Hematopoietic multipotent progenitor cell treated with erythropoietin and hydrocortisone succinate and interleukin-3 and kit ligand, for 8 days (in vitro differentiated cells): ENCODE data around the gene FAM204A.

Source experiments
- DNase-seq: peaks from one replicate; pipeline ENCODE4 v3.0.0-alpha.2; 2015

Gene FAM204A

GRCh38 chr10:118341791-118342637, at the start of gene FAM204A:
Gene FAM204A, minus strand, starts transcription at chr10:118342324. Its CDS starts 5,909 bp downstream, at chr10:118336415.
- DNase-seq, result peak; percentile 95

DNA sequence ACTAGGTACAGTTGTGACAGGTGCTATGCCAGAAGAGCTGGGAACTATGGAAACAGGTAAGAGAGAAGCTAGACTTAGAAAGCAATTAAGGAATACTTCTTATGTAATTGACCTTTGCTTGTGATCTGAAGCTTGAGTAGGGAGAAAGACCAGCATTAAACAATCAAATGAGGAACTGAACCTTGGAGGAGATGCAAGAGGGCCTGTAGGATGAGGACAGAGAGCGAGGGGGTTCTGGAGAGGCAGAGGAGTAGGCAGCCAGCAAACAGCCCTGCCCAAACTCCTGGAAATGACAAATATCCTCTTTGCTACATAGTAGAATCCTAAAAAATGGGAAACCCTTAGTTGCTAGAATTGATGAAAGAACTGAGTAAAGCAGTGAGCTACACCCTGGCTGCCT, 41.6 kb upstream of the FAM204A start:
- DNase-seq, result no peak

- DNase-seq, result no peak
Measured at GRCh38 chr10:118383063-118383689, 41.1 kb upstream of the FAM204A start.

DNA sequence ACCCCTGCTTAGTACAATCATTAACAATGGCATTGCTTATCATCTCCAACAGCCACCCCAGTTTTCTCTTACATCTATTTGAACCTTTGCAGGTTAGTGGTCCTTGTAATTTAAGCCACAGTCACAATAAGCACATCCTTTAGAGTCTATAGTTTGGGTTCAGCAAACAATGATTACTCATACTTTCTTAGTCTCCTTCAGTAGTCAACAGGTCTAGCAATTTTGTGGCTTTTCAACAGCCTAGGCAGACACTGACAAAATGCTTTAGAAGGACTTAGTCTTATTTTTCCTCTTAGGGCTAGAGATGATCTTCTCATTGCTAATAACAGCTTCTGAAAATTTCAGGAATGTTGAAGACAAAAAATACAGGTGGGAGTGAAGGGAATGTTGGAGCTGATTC, 32.3 kb upstream of the FAM204A start:
- DNase-seq, result no peak

DNA sequence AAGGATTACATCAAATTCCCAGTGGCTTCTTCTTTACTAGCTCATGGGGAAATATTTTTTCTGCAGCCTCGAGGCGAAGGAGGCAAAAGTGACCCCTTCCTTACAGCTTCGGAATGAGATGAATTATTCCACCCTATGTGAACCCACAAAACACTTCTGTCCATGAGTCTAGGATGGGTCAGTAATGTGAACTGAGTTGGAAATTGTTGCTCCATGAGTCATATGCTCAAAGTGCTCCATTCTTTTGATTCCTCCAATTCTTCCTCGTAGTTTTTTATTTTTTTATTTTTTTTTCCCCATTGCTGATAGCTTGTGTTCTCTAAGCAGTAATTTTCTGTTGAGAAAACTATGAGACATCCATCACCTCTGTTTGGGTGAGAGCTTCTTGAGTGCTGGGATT, 31.7 kb upstream of the FAM204A start:
- no peak for DNase-seq

- DNase-seq, result no peak
Measured at GRCh38 chr10:118370499-118370898, 28.4 kb upstream of the FAM204A start.

- no peak for DNase-seq
Measured at GRCh38 chr10:118369641-118370205, 27.6 kb upstream of the FAM204A start.

DNA sequence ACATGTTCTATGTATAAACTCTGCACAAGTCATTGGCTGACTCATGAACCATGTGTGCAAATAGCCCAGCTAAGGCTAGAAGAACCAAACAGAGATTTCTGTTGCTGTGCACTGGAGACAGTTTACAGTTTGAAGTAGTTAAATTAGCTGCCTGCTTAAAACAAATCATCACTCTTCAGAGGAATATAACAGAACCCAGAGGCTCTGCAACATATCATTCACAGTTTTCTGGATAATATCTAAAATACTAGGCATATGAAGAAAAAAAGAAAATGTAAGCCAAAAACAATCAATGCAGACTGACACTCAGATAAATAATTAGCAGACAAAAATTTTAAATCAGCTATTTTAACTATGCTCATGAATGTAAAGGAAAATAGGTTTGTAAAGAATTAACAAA, 23.6 kb upstream of the FAM204A start:
- no peak for DNase-seq

- DNase-seq, result no peak
Measured at GRCh38 chr10:118362103-118362502, 20.0 kb upstream of the FAM204A start.

DNA sequence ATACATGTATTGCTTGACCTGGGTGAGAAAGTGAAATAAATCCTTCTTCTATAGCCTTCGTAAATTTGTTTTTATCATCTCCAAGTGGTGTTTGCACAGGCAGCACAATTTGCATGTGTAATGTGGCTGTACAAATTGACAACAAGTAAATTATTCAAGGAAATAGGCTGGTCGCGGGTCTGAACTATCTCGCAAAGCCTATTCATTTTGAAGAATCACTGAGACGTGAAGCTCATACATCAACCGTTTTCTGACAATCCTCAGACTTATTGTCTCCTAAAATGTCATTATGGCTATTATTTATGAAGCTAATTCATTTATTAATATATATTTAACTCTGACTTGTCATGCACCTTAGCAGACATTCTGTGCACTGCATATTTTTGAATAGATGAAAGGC, 16.2 kb upstream of the FAM204A start:
- DNase-seq, result no peak

GRCh38 chr10:118357841-118358240, 15.7 kb upstream of the FAM204A start:
- no peak for DNase-seq

DNA sequence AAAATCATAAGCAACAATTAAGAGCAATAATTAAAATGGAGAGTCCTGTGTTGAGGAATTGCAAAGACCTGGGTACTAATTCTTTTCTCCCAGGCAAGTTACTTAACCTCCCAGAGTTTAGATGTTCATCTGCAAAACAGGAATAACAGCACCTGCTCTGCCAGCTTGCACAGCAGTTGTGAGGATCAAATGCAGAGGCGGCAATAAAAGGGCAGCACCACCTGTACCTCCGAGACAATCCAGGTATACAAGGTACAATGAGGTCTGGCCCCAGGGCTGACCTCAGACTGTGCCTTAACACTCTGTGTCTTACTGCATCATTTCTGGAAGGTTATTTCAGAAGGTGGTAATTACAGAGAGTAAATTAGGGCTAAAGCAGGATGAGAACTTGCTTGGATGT, 14.5 kb upstream of the FAM204A start:
- DNase-seq, result no peak

DNA sequence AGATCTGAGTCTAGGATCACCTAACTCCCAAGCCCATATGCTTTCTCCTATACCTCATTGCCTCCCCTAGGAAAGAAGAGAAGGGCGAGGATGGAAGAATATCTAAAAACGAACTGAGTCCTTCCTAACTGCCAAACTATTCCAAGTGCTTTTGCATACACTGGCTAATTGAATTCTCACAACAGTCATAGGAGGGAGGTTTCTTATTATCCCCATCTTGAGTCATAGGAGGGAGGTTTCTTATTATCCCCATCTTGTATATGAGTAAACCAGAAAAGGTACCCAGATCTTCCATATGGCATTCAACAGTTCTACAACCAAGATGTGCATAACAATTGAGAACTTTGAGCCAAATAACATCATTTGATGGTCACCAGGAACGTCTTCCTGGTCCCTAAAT, 13.1 kb upstream of the FAM204A start:
- no peak for DNase-seq

GRCh38 chr10:118349235-118349634, 7.1 kb upstream of the FAM204A start:
- no peak for DNase-seq

- no peak for DNase-seq
Measured at GRCh38 chr10:118343549-118343948, 1.4 kb upstream of the FAM204A start.

- no peak for DNase-seq
Measured at GRCh38 chr10:118343115-118343514, 991 bp upstream of the FAM204A start.

DNA sequence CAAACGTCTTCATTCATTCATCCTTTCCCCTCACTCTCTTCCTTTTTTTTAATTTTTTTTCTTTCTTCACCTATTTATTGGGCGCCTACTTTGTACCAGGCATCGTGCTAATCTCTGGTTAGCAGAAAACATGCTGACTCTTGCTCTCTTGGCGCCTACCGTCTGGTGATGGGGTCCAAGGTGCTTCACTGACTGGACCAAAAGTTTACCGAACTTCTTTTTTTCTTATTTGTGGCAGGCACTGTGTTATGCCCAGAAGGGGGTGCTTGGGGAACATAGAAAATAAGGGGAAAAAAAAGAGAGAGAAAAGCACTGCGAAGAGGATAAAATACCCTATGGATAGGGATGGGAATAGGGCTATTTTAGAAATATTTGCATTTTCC, 505 bp upstream of the FAM204A start:
- no peak for DNase-seq

DNA sequence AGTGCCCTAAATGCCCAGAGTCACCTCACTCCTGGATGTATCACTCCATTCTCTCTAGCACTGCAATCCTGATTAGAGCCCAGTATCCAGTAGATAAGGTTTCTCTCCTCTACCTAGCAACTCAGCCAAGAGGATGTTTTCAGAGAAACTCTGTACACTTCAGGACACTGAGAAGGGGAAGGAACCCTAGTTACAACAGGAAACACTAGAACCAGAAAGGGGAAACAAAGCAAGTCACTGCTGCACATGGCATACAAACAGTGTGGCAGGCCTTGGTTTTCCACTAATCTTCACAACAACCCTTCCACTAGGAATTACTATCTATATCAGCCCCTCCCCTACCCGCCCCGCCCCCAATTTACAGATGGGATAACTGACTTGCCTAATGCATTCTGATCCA, 1.6 kb downstream of the FAM204A start:
- peak; percentile 15 for DNase-seq

GRCh38 chr10:118339111-118339510, 3.0 kb downstream of the FAM204A start:
- no peak for DNase-seq

DNA sequence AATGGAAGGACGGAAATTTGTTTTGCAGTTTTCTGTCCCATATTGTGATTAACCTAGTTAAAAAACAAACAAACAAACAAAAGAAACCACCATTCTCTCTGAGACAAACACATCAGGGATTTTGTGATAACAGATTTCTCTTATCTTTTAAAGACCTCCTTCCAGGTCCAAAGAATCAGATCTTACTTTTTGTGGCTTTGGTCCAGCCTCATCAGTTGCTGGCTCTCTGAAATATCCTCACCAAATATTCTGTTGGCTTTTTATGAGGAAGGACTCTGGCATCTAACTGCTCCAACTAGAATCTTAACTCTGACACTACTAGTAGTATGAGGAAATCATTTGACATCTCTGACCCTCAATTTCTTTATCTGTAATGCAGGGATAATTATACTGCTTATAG, 4.8 kb downstream of the FAM204A start:
- DNase-seq, result no peak

GRCh38 chr10:118333871-118334270, 8.3 kb downstream of the FAM204A start:
- DNase-seq, result no peak

GRCh38 chr10:118332948-118333710, 9.0 kb downstream of the FAM204A start:
- peak; percentile 34 for DNase-seq

DNA sequence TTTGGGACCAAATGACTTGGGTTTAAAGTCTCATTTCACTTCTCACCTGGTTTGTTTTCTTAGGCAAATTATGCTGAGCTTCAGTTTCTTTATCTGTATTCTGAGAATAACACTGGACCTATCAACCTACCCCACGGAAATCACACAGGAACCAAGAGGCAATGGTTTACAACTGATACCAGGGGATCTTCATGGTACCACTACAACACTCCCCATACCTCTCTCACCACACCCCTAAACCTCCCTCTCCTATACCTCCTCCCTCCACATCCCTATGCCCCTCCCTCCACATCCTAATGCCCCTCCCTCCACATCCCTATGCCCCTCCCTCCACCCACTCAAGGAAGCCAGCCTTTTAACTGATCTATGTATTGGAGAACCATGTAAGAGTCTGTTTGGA, 9.9 kb downstream of the FAM204A start:
- DNase-seq, result peak; percentile 69
